ENCODE measurements around the gene NDUFS5.

Gene NDUFS5

DNA sequence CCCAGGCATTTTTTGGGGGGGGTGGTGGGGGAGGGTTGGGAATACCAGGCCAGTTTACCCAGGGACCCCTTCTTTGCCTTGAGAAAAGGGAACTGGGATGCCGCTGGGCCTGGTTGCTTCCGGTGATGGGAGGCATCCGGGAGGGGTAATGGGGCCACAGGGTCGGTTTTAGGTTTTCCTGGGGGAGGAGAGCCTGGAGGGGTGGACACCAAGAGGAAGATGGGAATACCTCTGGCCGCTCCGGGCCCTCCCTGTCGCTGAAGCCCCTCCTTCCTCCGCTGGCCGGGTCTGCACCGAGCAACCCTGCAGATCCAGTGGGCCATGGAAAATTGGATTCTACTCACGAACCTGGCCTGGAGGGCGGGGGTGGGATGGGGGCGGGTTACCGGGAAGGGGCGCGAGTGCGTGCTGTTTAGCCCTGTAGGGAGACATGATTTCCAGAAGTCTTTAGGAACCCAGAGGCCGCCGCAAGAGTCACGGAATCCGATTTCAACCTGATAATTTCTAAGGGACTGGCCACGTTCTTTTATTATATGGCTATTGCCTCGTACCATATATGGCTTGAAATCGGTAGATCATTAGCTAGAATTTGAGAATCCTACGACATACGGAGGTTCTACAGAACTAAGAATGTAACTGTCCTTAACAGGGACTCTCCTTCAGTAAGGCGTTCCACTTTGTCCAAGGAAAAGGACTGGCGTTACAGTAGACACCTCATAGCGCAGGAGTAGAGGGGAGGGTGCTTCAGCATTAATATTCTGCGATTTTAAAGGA, 34.3 kb upstream of the NDUFS5 start:
- peak overlapping the region; percentile 25; the same call in 1 of the 2 replicates for H3K27ac ChIP-seq (ENCODE audit: low read length)
- TF ChIP-seq, protein P1, sequence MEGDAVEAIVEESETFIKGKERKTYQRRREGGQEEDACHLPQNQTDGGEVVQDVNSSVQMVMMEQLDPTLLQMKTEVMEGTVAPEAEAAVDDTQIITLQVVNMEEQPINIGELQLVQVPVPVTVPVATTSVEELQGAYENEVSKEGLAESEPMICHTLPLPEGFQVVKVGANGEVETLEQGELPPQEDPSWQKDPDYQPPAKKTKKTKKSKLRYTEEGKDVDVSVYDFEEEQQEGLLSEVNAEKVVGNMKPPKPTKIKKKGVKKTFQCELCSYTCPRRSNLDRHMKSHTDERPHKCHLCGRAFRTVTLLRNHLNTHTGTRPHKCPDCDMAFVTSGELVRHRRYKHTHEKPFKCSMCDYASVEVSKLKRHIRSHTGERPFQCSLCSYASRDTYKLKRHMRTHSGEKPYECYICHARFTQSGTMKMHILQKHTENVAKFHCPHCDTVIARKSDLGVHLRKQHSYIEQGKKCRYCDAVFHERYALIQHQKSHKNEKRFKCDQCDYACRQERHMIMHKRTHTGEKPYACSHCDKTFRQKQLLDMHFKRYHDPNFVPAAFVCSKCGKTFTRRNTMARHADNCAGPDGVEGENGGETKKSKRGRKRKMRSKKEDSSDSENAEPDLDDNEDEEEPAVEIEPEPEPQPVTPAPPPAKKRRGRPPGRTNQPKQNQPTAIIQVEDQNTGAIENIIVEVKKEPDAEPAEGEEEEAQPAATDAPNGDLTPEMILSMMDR (IDR thresholded peaks at IDR 0.05; ENCODE audit: low read length), result no peak
- TF ChIP-seq EZH2phosphoT487 (IDR thresholded peaks at IDR 0.05; ENCODE audit: low read length) (no peak), EZH2 (optimal IDR thresholded peaks at IDR 0.05; ENCODE audit: low read depth, low read length) (no peak)
- peaks cover 4% of the 10 kb centered on the region; the same call in 1 of the 2 replicates for H3F3A ChIP-seq (ENCODE audit: insufficient read depth, low read length)
- H3K4me1 ChIP-seq (ENCODE audit: low read length), result peaks cover 19% of the 10 kb centered on the region
- peaks cover 56% of the 10 kb centered on the region for H3K79me2 ChIP-seq (ENCODE audit: low read length)
- H3K27me3 ChIP-seq (replicated peaks; ENCODE audit: insufficient read depth, low read length), result no peaks in the 10 kb centered on the region
- peak overlapping the region; percentile 94 for H3K4me2 ChIP-seq (ENCODE audit: low read depth, low read length)
- DNase-seq, result no peak
- peak overlapping the region; percentile 80 for H3K9ac ChIP-seq (ENCODE audit: low read length)
- 0 out of 2 replicates have a peak, but pooled peaks cover 3% of the 10 kb centered on the region for H3K36me3 ChIP-seq (replicated peaks; ENCODE audit: insufficient read depth, low read length)
- H3K9me3 ChIP-seq (replicated peaks; ENCODE audit: insufficient read depth, low read length), result no peaks in the 10 kb centered on the region
- no peak overlapping the region for H2AFZ ChIP-seq (ENCODE audit: low read length)
- no peaks in the 10 kb centered on the region for H3K9me2 ChIP-seq (replicated peaks; ENCODE audit: insufficient read depth, low read length)
- H3K4me3 ChIP-seq (ENCODE audit: low read length), result peak overlapping the region; percentile 82
- H4K20me1 ChIP-seq (ENCODE audit: insufficient read depth, low read length), result no peaks in the 10 kb centered on the region

DNA sequence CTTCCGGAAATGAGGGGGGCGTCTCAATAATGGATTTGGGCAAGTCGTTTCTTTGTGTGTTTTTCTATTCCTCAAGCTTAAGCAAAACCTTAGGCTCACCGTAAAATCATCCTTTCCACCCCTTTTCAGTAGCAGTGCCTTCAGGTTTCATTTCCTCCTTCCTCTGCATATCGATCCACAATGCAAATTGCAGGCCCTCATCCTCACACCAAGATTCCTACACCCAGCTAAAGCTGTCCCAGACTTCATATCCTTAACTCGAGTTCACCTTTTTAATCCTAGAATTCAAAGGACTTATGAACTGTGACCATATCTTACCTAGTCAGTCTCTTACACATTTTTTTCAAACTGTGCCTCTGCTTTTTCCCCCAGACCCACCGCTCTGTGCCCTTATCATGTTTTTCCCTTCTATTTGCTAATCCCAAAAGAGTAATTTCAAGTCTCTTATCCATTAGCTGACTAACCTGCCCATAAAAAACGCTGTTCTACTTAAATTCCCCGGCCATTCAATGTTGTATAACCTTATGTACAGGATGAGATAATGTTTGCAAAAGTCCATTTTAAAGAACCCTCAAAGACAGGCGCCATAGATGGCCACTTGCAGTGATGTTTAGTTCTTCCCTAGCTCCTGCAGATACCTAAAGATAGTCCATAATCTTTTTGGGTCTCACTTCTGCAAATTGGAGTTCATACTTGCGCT, 33.6 kb upstream of the NDUFS5 start:
- H3K27ac ChIP-seq (ENCODE audit: low read length), result peak overlapping the region; percentile 20; the same call in 1 of the 2 replicates
- H3K9me2 ChIP-seq (replicated peaks; ENCODE audit: insufficient read depth, low read length), result no peaks in the 10 kb centered on the region
- 0 out of 2 replicates have a peak, but pooled peaks cover 3% of the 10 kb centered on the region for H3K36me3 ChIP-seq (replicated peaks; ENCODE audit: insufficient read depth, low read length)
- no peaks in the 10 kb centered on the region for H4K20me1 ChIP-seq (ENCODE audit: insufficient read depth, low read length)
- H2AFZ ChIP-seq (ENCODE audit: low read length), result no peak overlapping the region
- H3K9me3 ChIP-seq (replicated peaks; ENCODE audit: insufficient read depth, low read length), result no peaks in the 10 kb centered on the region
- peaks cover 64% of the 10 kb centered on the region for H3K79me2 ChIP-seq (ENCODE audit: low read length)
- H3K4me2 ChIP-seq (ENCODE audit: low read depth, low read length), result peak overlapping the region; percentile 94
- H3K9ac ChIP-seq (ENCODE audit: low read length), result peak overlapping the region; percentile 80; the same call in 1 of the 2 replicates
- peaks cover 26% of the 10 kb centered on the region for H3K4me1 ChIP-seq (ENCODE audit: low read length)
- H3K4me3 ChIP-seq (ENCODE audit: low read length), result peak overlapping the region; percentile 82
- DNase-seq, result no peak
- H3K27me3 ChIP-seq (replicated peaks; ENCODE audit: insufficient read depth, low read length), result no peaks in the 10 kb centered on the region
- no peak for TF ChIP-seq EZH2phosphoT487 (IDR thresholded peaks at IDR 0.05; ENCODE audit: low read length)
- TF ChIP-seq EZH2 (optimal IDR thresholded peaks at IDR 0.05; ENCODE audit: low read depth, low read length), result no peak
- TF ChIP-seq, protein P1 (IDR thresholded peaks at IDR 0.05; ENCODE audit: low read length), result no peak
- H3F3A ChIP-seq (ENCODE audit: insufficient read depth, low read length), result peaks cover 4% of the 10 kb centered on the region; the same call in 1 of the 2 replicates

DNA sequence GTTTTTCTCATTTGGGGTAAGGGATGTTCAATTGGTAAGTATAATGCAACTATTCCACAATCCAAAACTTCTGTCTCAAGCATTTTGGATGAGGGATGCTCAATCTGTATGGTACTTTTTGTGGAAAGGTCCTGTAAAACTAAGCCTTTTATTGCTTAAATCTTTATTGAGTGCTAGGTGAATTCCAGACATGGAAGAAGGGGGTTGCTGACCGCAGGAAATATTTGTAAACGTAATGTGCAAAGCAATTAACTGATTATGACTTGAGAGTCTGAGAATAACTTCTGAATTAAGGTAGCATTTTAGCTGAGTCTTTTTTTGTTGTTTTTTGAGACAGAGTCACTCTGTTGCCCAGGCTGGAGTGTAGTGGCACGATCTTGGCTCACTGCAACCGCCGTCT, 32.0 kb upstream of the NDUFS5 start:
- H3K9me2 ChIP-seq (replicated peaks; ENCODE audit: insufficient read depth, low read length), result no peaks in the 10 kb centered on the region
- no peak overlapping the region for H3K4me2 ChIP-seq (ENCODE audit: low read depth, low read length)
- H3K36me3 ChIP-seq (replicated peaks; ENCODE audit: insufficient read depth, low read length), result peaks cover 9% of the 10 kb centered on the region; the same call in 1 of the 2 replicates
- TF ChIP-seq EZH2phosphoT487 (IDR thresholded peaks at IDR 0.05; ENCODE audit: low read length), result no peak
- TF ChIP-seq, protein P1 (IDR thresholded peaks at IDR 0.05; ENCODE audit: low read length), result no peak
- no peak for TF ChIP-seq EZH2 (optimal IDR thresholded peaks at IDR 0.05; ENCODE audit: low read depth, low read length)
- no peak for DNase-seq
- no peaks in the 10 kb centered on the region for H3K27me3 ChIP-seq (replicated peaks; ENCODE audit: insufficient read depth, low read length)
- no peak overlapping the region for H2AFZ ChIP-seq (ENCODE audit: low read length)
- H3K79me2 ChIP-seq (ENCODE audit: low read length), result peaks cover 77% of the 10 kb centered on the region
- no peaks in the 10 kb centered on the region for H4K20me1 ChIP-seq (ENCODE audit: insufficient read depth, low read length)
- no peak overlapping the region for H3K9ac ChIP-seq (ENCODE audit: low read length)
- H3K4me3 ChIP-seq (ENCODE audit: low read length), result no peak overlapping the region
- H3F3A ChIP-seq (ENCODE audit: insufficient read depth, low read length), result peaks cover 4% of the 10 kb centered on the region; the same call in 1 of the 2 replicates
- no peaks in the 10 kb centered on the region for H3K9me3 ChIP-seq (replicated peaks; ENCODE audit: insufficient read depth, low read length)
- no peak overlapping the region for H3K27ac ChIP-seq (ENCODE audit: low read length)
- peaks cover 26% of the 10 kb centered on the region for H3K4me1 ChIP-seq (ENCODE audit: low read length)

Measured in MM.1S (cell line).